ENCODE data around the gene EFCAB12. TPM values are rescaled to one million over a fixed set of nuclear protein-coding genes. Genes with fewer than 3 reads are reported as not detected.
"Not testable (repeated sequence)": the region's sequence is repeated elsewhere in the genome, so short reads cannot be mapped to it uniquely, and the experiment has no call there.

EFCAB12 gene
- total RNA-seq, 2 experiments from 2014 or later = 0.67 to 0.71 TPM

- ChIA-PET CTCF (interaction anchor here (0.6 kb wide), 1 partner anchor 21 kb away, joined by 3 read pairs; no protein-coding TSS in a partner anchor), POLR2A (no interaction called here)
Observed at GRCh38 chr3:129379582-129380358, 48.7 kb downstream of the EFCAB12 start.

GRCh38 chr3:129378949-129379348, 49.5 kb downstream of the EFCAB12 start:
- POLR2A ChIA-PET = no interaction called here
- CTCF ChIA-PET = interaction anchor here (0.6 kb wide), 1 partner anchor 21 kb away, joined by 3 read pairs; no protein-coding TSS in a partner anchor

- POLR2A ChIA-PET = no interaction called here
Observed at GRCh38 chr3:129377615-129378014, 50.8 kb downstream of the EFCAB12 start.

DNA sequence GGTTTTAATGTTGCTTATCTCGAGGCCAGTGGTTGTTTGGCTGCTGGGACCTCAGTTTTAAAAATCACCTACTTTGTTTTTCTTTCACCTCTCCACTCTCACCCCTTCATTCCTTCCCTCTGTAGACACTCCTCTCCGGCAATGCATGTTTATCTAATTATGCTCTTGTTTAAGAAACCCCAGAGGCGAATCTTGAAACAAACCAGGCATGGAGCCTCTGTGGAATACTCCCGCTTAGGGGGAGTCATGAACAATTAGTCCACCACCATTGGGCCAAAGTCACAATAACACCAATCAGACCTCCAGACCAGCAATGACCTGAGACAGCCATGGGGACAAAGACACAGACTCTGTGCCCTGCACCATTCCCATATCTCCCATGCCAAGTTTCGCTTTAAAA, 53.3 kb downstream of the EFCAB12 start:
- CTCF ChIA-PET = interaction anchor here (1.2 kb wide), 1 partner anchor 9 kb away, joined by 4 read pairs; no protein-coding TSS in a partner anchor
- POLR2A ChIA-PET = no interaction called here

More at GRCh38 chr3:129377615-129378014, 50.8 kb downstream of the EFCAB12 start:
- CTCF ChIA-PET = no interaction called here

DNA sequence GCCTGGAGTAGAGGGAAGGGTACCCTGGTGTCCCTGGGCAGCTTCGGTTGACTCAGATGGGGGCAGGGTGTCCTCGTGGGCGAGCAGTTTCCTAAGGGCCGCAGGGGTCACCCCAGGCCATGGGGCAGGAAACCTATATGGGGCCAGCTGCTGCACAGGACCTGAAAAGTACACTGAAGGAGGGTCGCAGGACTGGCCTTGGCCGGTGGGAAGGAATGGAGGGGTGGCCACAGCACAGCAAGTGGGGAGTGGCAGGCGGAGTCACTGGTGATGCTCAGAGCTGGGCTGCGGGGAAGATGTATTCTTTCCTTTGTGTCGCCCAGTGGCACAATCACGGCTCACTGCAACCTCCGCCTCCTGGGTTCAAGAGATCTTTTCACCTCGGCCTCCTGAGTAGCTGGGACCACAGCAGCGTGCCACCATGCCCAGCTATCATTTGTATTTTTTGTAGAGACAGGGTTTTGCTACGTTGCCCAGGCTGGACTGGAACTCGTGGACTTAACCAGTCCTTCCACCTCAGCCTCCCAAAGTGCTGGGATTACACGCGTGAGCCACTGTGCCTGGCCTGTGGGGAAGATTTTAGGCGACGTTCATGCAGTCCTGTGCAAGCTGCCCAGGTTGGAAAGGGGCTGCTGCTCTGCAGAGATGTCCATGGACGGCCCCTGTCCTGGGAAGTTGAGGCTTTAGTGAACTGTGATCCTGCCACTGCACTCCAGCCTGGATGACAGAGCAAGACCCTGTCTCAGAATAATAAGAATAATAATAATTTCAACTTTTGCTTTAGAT, 57.2 kb downstream of the EFCAB12 start:
- POLR2A ChIA-PET = no interaction called here
- CTCF ChIA-PET = interaction anchor here (0.7 kb wide), 1 partner anchor 80 kb away, joined by 3 read pairs; no protein-coding TSS in a partner anchor

GRCh38 chr3:129370248-129370964, 58.0 kb downstream of the EFCAB12 start:
- ChIA-PET POLR2A (no interaction called here), CTCF (no interaction called here)

DNA sequence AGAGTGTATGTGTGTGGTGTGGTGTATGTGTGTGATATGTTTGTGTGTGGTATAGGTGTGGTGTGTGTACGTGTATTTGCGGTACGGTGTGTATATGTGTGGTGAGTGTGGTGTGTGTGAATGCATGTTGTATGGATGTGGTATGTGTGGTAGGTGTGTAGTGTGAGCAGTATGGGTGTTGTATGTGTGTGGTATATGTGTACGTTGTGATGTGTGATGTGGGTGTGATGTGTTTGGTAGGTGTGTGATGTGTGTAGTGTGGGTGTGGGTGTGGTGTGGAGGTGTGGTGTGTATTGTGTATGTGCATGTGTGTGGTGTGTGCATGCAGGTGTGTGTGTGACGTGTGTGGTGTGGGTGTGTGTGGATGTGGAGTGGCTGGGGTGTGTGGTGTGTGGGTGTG, 58.7 kb downstream of the EFCAB12 start:
- ChIA-PET CTCF (no interaction called here), POLR2A (no interaction called here)

GRCh38 chr3:129367821-129368220, 60.6 kb downstream of the EFCAB12 start:
- POLR2A ChIA-PET = no interaction called here
- CTCF ChIA-PET = no interaction called here

DNA sequence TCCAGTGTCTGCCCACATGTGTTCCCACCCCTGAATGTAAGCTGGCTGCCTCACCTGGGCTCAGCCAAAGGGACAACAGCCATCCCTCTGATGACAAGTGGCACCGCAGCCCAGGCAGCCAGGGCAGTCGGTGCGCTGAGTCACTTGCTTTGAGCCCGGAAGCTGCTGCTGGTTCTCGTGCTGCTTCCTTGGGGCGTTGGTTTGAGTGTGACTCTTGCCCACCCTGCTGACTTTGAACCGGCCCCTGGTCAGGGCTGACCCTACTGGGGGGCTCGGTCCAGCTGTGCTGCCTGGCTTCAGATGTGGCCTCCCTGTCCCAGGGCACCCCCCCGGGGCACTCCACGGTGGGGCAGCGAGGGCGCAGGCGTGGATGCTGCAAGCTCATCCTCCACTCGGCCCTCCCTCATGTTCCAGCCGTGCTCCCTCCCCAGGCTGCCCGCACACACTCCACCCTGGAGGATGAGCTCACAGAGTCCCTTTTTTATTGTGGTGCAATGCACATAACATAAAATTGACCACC, 62.1 kb downstream of the EFCAB12 start:
- POLR2A ChIA-PET = no interaction called here
- CTCF ChIA-PET = interaction anchor here (1.2 kb wide), 1 partner anchor 9 kb away, joined by 4 read pairs; no protein-coding TSS in a partner anchor

GRCh38 chr3:129365296-129366136, 62.9 kb downstream of the EFCAB12 start:
- CTCF ChIA-PET = interaction anchor here (1.2 kb wide), 1 partner anchor 10 kb away, joined by 4 read pairs; no protein-coding TSS in a partner anchor
- POLR2A ChIA-PET = no interaction called here

DNA sequence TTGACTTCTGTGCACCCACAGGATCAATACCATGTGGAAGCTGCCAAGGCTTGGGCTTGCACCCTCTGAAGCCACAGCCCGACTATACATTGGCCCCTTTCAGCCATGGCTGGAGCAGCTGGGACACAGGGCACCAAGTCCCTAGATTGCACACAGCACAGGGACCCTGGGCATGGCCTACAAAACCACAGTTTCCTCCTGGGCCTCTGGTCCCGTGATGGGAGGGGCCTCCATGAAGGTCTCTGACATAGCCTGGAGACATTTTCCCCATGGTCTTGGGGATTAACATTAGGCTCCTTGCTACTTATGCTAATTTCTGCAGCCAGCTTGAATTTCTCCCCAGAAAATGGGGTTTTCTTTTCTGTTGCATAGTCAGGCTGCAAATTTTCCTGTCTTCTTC, 63.6 kb downstream of the EFCAB12 start:
- POLR2A ChIA-PET, CTCF ChIA-PET: not testable (repeated sequence)

DNA sequence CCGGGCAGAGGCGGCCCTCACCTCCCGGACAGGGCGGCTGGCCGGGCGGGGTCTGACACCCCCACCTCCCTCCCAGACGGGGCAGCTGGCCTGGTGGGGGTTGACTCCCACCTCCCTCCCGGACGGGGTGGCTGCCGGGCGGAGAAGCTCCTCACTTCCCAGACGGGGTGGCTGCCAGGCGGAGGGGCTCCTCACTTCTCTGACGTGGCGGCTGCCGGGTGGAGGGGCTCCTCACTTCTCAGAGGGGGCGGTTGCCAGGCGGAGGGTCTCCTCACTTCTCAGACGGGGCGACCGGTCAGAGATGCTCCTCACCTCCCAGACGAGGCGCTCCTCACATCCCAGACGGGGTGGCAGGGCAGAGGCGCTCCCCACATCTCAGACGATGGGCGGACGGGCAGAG, 65.1 kb downstream of the EFCAB12 start:
- CTCF ChIA-PET, POLR2A ChIA-PET: not testable (repeated sequence)

DNA sequence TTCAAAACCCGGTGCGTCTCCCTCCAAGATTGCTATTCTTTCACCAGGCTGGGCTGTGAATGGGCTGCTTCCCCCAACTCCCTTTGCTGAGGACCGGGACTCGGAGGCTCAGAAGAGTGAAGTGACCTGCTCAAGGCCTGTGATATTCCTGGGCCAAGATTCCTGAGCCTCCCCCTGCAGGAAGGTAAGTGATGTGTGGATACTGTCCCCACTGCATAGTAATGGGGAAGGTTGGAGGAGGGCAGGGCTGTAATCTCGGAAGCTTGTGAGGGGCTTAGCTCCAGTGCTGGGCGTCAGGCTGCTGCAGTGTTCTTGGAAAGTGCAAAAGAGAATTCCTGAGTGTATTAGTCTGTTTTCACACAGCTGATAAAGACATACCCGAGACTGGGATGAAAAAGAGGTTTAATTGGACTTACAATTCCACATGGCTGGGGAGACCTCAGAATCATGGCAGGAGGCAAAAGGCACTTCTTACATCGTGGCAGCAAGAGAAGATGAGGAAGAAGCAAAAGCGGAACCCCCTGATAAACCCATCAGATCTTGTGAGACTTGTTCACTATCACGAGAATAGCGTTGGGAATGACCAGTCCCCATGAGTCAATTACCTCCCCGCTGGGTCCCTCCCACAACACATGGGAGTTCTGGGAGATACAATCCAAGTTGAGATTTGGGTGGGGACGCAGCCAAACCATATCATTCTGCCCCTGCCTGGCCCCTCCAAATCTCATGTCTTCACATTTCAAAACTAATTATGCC, 67.6 kb downstream of the EFCAB12 start:
- ChIA-PET CTCF (no interaction called here), POLR2A (no interaction called here)

- ChIA-PET POLR2A (no interaction called here), CTCF (no interaction called here)
Observed at GRCh38 chr3:129360171-129360611, 68.2 kb downstream of the EFCAB12 start.

DNA sequence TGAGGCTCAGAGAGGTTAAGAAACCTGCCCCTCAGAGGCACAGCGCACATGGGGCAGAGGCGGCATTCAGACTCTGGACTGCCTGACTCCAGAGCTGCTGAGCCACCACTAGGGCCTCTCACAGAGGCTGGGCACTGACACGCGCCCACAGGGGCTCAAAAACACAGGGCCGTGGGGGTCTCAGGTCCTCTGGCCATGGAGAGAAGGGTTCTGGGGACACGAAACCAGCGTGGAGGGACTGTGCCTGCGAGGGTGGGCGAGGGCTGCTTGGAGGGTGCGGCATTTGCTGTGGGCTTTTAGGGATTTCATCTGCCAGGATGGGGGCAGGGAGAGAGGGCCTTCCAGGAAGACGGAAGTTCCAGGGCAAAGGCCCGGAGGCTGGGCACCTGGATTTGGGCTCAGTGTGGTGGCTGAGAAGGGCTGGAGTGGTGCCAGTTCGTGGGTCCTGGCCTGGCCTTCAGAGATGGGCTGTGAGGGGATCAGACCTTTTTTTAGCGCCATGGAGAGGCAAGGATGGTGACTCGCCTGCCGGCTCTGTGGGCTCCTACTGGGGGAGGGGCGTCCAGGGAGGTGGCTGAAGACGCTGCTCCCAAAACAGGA, 69.6 kb downstream of the EFCAB12 start:
- POLR2A ChIA-PET = no interaction called here
- CTCF ChIA-PET = interaction anchor here (0.7 kb wide), 1 partner anchor 20 kb away, joined by 3 read pairs; no protein-coding TSS in a partner anchor

- ChIA-PET POLR2A (no interaction called here), CTCF (interaction anchor here (0.7 kb wide), 1 partner anchor 21 kb away, joined by 3 read pairs; no protein-coding TSS in a partner anchor)
Observed at GRCh38 chr3:129358177-129358771, 70.2 kb downstream of the EFCAB12 start.

- POLR2A ChIA-PET = no interaction called here
- CTCF ChIA-PET = no interaction called here
Observed at GRCh38 chr3:129357616-129358015, 70.8 kb downstream of the EFCAB12 start.

Data from activated CD8-positive, alpha-beta memory T cell treated with anti-CD3 and anti-CD28 coated beads for 36 hours (primary cell).